Transverse colon (tissue), 4 donors: ENCODE results near the gene ROCK2. TPM values are rescaled to one million over a fixed set of nuclear protein-coding genes. Genes with fewer than 3 reads are reported as not detected.
A peak's percentile ranks its signal among the peaks of the same experiment; 100 is the strongest.
"Not testable (repeated sequence)": the region's sequence is repeated elsewhere in the genome, so short reads cannot be mapped to it uniquely, and the experiment has no call there.

ENCODE experiments used
- DNase-seq: peaks from one replicate; pipeline ENCODE4 v3.0.0-alpha.2; 2019
- H3K27ac ChIP-seq, 4 donors: fragments of 200-600 bp; sonication (generic); 2 replicates each; pipeline ENCODE4 v1.5.1; 2016 to 2018; ENCODE audit warnings: inconsistent platforms in 4 of 4
- H3K27me3 ChIP-seq: fragments of 200-600 bp; sonication (generic); 2 replicates; pipeline ENCODE4 v1.5.1; 2017; ENCODE audit warnings: inconsistent platforms
- H3K36me3 ChIP-seq, 4 donors: fragments of 200-600 bp; sonication (generic); 2 replicates each; pipeline ENCODE4 v1.5.1; 2017 to 2019; ENCODE audit warnings: inconsistent platforms in 4 of 4
- H3K4me1 ChIP-seq, 4 donors: fragments of 200-600 bp; sonication (generic); 2 replicates each; pipeline ENCODE4 v1.5.1; 2017 to 2020; ENCODE audit warnings: inconsistent platforms in 4 of 4
- H3K4me3 ChIP-seq, 4 donors: fragments of 200-600 bp; sonication (generic); 1 replicate in 1 of 4; 2 replicates in 3 of 4; pipeline versions ENCODE4 v1.5.1 to v1.6.1; 2017 to 2019; ENCODE audit warnings: inconsistent platforms in 4 of 4
- H3K9me3 ChIP-seq, 2 donors: fragments of 200-600 bp; sonication (generic); 2 replicates each; pipeline ENCODE4 v1.5.1; 2017 to 2019; ENCODE audit warnings: inconsistent platforms in 2 of 2
- CTCF ChIP-seq, 5 experiments: fragments of 200-600 bp in 3 of 5; fragments of 450-650 bp in 2 of 5; sonication (generic) in 3 of 5; IDR thresholded peaks; 1 replicate in 2 of 5; 2 replicates in 3 of 5; pipeline ENCODE4 v1.5.1; 2016 to 2017; ENCODE audit warnings: antibody characterized with exemption in 5 of 5, inconsistent platforms in 3 of 5, mild to moderate bottlenecking in 2 of 5, moderate library complexity in 1 of 5
- EP300 ChIP-seq: sonication (generic); formaldehyde crosslinking; IDR thresholded peaks from one replicate; pipeline ENCODE4 v1.6.1; 2017; ENCODE audit warnings: antibody characterized with exemption, low read depth
- POLR2A ChIP-seq: fragments of 450-650 bp; IDR thresholded peaks from one replicate; pipeline ENCODE4 v1.6.1; 2016; ENCODE audit warnings: antibody characterized with exemption, mild to moderate bottlenecking, moderate library complexity
- POLR2AphosphoS5 ChIP-seq, 3 donors: sonication (generic); formaldehyde crosslinking; IDR thresholded peaks; one replicate each; pipeline ENCODE4 v1.6.1; 2016; ENCODE audit warnings: antibody characterized with exemption in 3 of 3
- WGBS, 2 donors: methylation state at CpG; one replicate each; pipeline ENCODE4 v1.1.5; 2018; ENCODE audit warnings: low coverage in 1 of 2; 5-methylcytosine and 5-hydroxymethylcytosine counted together
- in situ Hi-C, 4 donors: fragments of 200-750 bp; cut with MboI; loops; one replicate each; pipeline versions ENCODE4 v1.15.0 to v1.15.1; 2017; ENCODE audit warnings: low sequenced_read_pairs in 3 of 4, low pct_ligation_motif_present in 1 of 4, low pct_unique_long_range_greater_than_20kb in 1 of 4
- intact Hi-C: fragments of 100-400 bp; cut with DNase I; formaldehyde crosslinking; loops from one replicate; pipeline ENCODE4 v1.15.1; 2023; ENCODE audit warnings: low total_unique reads
- total RNA-seq, 4 donors: library from RNA; depleted of rRNA; stranded (reverse); fragments of >200 nt; gene quantifications; one replicate each; pipeline ENCODE4 v1.1.0, GENCODE V29; 2016

The ROCK2 gene
- total RNA-seq, 4 donors from 2014 or later = 53.9 to 93.0 (median 74.7) TPM

- no peak for TF ChIP-seq POLR2A
- no peak for TF ChIP-seq EP300
- no peak for TF ChIP-seq CTCF (IDR thresholded peaks at IDR 0.05)
- TF ChIP-seq POLR2AphosphoS5 (IDR thresholded peaks at IDR 0.05) = no peak
- H3K36me3 ChIP-seq = no peaks in the 10 kb centered on the region
- H3K9me3 ChIP-seq = no peaks in the 10 kb centered on the region
- peaks cover 0 to 10% (median 0%) of the 10 kb centered on the region in 4 donors for H3K4me1 ChIP-seq
- H3K4me3 ChIP-seq = no peak overlapping the region
- no peak for DNase-seq
- WGBS, 2 donors = 58 to 75% methylated on average over 2 of the region's 2 CpGs
- no peaks in the 10 kb centered on the region for H3K27me3 ChIP-seq
- H3K27ac ChIP-seq = no peak overlapping the region
- intact Hi-C loops (no loop called here), in situ Hi-C loops (loop anchor here (10.0 to 25.0 kb wide), 2 partner anchors 175 to 178 kb away; no protein-coding TSS in a partner anchor)
Measured at GRCh38 chr2:11237122-11237521, 107.3 kb downstream of the ROCK2 start.

- no peak for TF ChIP-seq POLR2AphosphoS5 (IDR thresholded peaks at IDR 0.05)
- no peak for TF ChIP-seq POLR2A
- TF ChIP-seq EP300 = no peak
- TF ChIP-seq CTCF (IDR thresholded peaks at IDR 0.05) = no peak
- no peak for DNase-seq
- intact Hi-C loops = no loop called here
- Histone ChIP-seq H3K27ac (no peak overlapping the region), H3K27me3 (no peaks in the 10 kb centered on the region), H3K4me3 (no peak overlapping the region), H3K9me3 (no peaks in the 10 kb centered on the region), H3K4me1 (peaks cover 0 to 10% (median 0%) of the 10 kb centered on the region in 4 donors), H3K36me3 (no peaks in the 10 kb centered on the region)
- WGBS, 2 donors = 87 to 88% methylated on average over 3 of the region's 3 CpGs
- in situ Hi-C loops = loop anchor here (10.0 to 25.0 kb wide), 2 partner anchors 176 to 178 kb away; no protein-coding TSS in a partner anchor
Measured at GRCh38 chr2:11236335-11236734, 108.1 kb downstream of the ROCK2 start.

DNA sequence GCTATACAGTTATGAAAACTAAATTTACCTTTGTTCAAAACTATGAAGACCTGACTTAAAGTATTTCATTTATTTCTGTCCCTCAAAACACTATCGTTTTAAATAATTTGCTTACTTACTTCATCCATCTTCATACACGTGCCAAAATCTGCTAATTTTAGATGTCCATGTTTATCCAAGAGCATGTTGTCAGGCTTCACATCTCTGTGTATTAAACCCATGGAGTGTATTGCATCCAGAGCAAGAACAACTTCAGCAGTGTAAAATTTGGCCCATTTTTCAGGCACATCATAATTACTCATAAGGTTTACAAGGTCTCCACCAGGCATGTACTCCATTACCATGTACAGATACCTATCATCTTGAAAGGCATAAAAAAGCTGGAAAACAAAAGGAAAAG is 108.9 kb downstream of the ROCK2 start:
- H3K27me3 ChIP-seq = no peaks in the 10 kb centered on the region
- 24 to 48% methylated on average over 2 of the region's 2 CpGs for WGBS, 2 donors
- H3K4me1 ChIP-seq = peaks cover 0 to 10% (median 0%) of the 10 kb centered on the region in 4 donors
- H3K27ac ChIP-seq = no peak overlapping the region
- intact Hi-C loops (no loop called here), in situ Hi-C loops (loop anchor here (10.0 to 25.0 kb wide), 2 partner anchors 177 to 179 kb away; no protein-coding TSS in a partner anchor)
- H3K36me3 ChIP-seq = no peaks in the 10 kb centered on the region
- H3K4me3 ChIP-seq = no peak overlapping the region
- no peak for DNase-seq
- no peaks in the 10 kb centered on the region for H3K9me3 ChIP-seq
- no peak for TF ChIP-seq CTCF (IDR thresholded peaks at IDR 0.05)
- no peak for TF ChIP-seq POLR2AphosphoS5 (IDR thresholded peaks at IDR 0.05)
- TF ChIP-seq POLR2A = no peak

GRCh38 chr2:11234309-11234708 is 110.1 kb downstream of the ROCK2 start:
- DNase-seq = no peak
- TF ChIP-seq CTCF (IDR thresholded peaks at IDR 0.05) = peak; percentile 39 to 53 (median 41)
- no peak for TF ChIP-seq EP300
- no peak for TF ChIP-seq POLR2AphosphoS5 (IDR thresholded peaks at IDR 0.05)
- no peak for TF ChIP-seq POLR2A
- Histone ChIP-seq H3K4me1 (no peaks in the 10 kb centered on the region), H3K4me3 (no peak overlapping the region), H3K27ac (no peak overlapping the region), H3K36me3 (no peaks in the 10 kb centered on the region), H3K9me3 (no peaks in the 10 kb centered on the region), H3K27me3 (no peaks in the 10 kb centered on the region)
- WGBS, 2 donors = 76 to 83% methylated on average over 1 of the region's 1 CpG
- in situ Hi-C loops (loop anchor here (10.0 to 25.0 kb wide), 2 partner anchors 178 to 180 kb away; no protein-coding TSS in a partner anchor), intact Hi-C loops (no loop called here)

- DNase-seq, H3K4me1 ChIP-seq, H3K9me3 ChIP-seq, H3K36me3 ChIP-seq, intact Hi-C loops, H3K27me3 ChIP-seq, H3K4me3 ChIP-seq, H3K27ac ChIP-seq: not testable (repeated sequence)
- 94 to 98% methylated on average over 8 to 11 of the region's 11 CpGs for WGBS, 2 donors
- in situ Hi-C loops = loop anchor here (10.0 to 25.0 kb wide), 2 partner anchors 181 to 184 kb away; no protein-coding TSS in a partner anchor
Measured at GRCh38 chr2:11231193-11231592, 113.2 kb downstream of the ROCK2 start.
